HepG2 (cell line): Measurements from ENCODE around the gene SHISA9. TPM values are rescaled to one million over a fixed set of nuclear protein-coding genes. Genes with fewer than 3 reads are reported as not detected.
A peak's percentile ranks its signal among the peaks of the same experiment; 100 is the strongest.

Experiments
- AKNA ChIP-seq: sonication (generic); formaldehyde crosslinking; IDR thresholded peaks from 2 replicates; pipeline ENCODE4 v1.4.0; 2020; ENCODE audit warnings: missing genetic modification reagents, borderline replicate concordance
- BCL3 ChIP-seq: sonication (generic); formaldehyde crosslinking; IDR thresholded peaks from 2 replicates; pipeline ENCODE4 v1.5.1; 2020; ENCODE audit warnings: mild to moderate bottlenecking, missing genetic modification reagents, moderate library complexity
- EEA1 ChIP-seq: sonication (generic); formaldehyde crosslinking; IDR thresholded peaks from 2 replicates; pipeline ENCODE4 v1.5.1; 2020; ENCODE audit warnings: mild to moderate bottlenecking, missing genetic modification reagents, borderline replicate concordance
- HNF4A ChIP-seq: sonication (generic); formaldehyde crosslinking; IDR thresholded peaks from 2 replicates; pipeline ENCODE4 v1.4.0; 2020; ENCODE audit warnings: missing genetic modification reagents
- KDM4B ChIP-seq: sonication (generic); formaldehyde crosslinking; IDR thresholded peaks from 2 replicates; pipeline ENCODE4 v1.4.0; 2020; ENCODE audit warnings: missing genetic modification reagents
- KMT2B ChIP-seq: IDR thresholded peaks from 2 replicates; pipeline ENCODE4 v1.6.1; 2016; ENCODE audit warnings: missing genetic modification reagents, missing compliant biosample characterization
- PATZ1 ChIP-seq: sonication (generic); formaldehyde crosslinking; IDR thresholded peaks from 2 replicates; pipeline ENCODE4 v1.4.0; 2020; ENCODE audit warnings: missing genetic modification reagents
- POLR2G ChIP-seq: fragments of 200-400 bp; formaldehyde crosslinking; IDR thresholded peaks from 2 replicates; pipeline ENCODE4 v1.6.1; 2018; ENCODE audit warnings: mild to moderate bottlenecking, low read depth, low read length, moderate library complexity
- ZBTB25 ChIP-seq: IDR thresholded peaks from 2 replicates; pipeline ENCODE4 v1.6.1; 2018; ENCODE audit warnings: missing genetic modification reagents
- ZBTB4 ChIP-seq: sonication (generic); formaldehyde crosslinking; IDR thresholded peaks from 2 replicates; pipeline ENCODE4 v1.4.0; 2020; ENCODE audit warnings: missing genetic modification reagents, mild to moderate bottlenecking, borderline replicate concordance
- ZNF143 ChIP-seq: sonication (generic); formaldehyde crosslinking; IDR thresholded peaks from 2 replicates; pipeline ENCODE4 v1.4.0; 2020; ENCODE audit warnings: missing genetic modification reagents
- ZSCAN21 ChIP-seq: sonication (generic); formaldehyde crosslinking; IDR thresholded peaks from 2 replicates; pipeline ENCODE4 v1.8.0; 2022; ENCODE audit warnings: mild to moderate bottlenecking, missing genetic modification reagents, moderate library complexity, borderline replicate concordance
- ZUFSP ChIP-seq: sonication (generic); formaldehyde crosslinking; IDR thresholded peaks from 2 replicates; pipeline ENCODE4 v1.9.0; 2021; ENCODE audit warnings: missing genetic modification reagents, mild to moderate bottlenecking, borderline replicate concordance
- polyA plus RNA-seq, 8 experiments: library from polyadenylated mRNA; depleted of rRNA in 3 of 8; stranded (reverse) in 7 of 8; unstranded in 1 of 8; fragments of >200 nt; fragmentation: Illumina TruSeq in 4 of 8; extraction: Trizol in 4 of 8; gene quantifications; 2 replicates each; pipeline versions ENCODE4 v1.2.1 to v1.2.3, GENCODE V29; 2011 to 2016; ENCODE audit warnings: low read depth in 4 of 8, missing spikeins in 1 of 8, mixed read lengths in 1 of 8; ENCODE audit not compliant: insufficient read depth in 1 of 8
- total RNA-seq, 5 experiments: library from RNA; depleted of rRNA; stranded (reverse); fragments of >200 nt; fragmentation: Illumina TruSeq; extraction: Trizol; gene quantifications; 2 replicates each; pipeline ENCODE4 v1.2.3, GENCODE V29; 2016; ENCODE audit warnings: low read depth in 1 of 5

Gene SHISA9
- total and polyA plus RNA-seq, 2 of the 13 experiments (the other 11 are each of a cell fraction or from before 2014, with no cell fraction given), result 0.01 TPM; not detected in 1

- TF ChIP-seq EEA1 (CRISPR knock-in tag) (no peak), ZNF143 (no peak), BCL3 (CRISPR knock-in tag) (peak; percentile 88), ZBTB4 (CRISPR knock-in tag) (peak; percentile 97), KMT2B (CRISPR knock-in tag) (peak; percentile 67; the same call in 1 of the 2 replicates), POLR2G (no peak), HNF4A (CRISPR knock-in tag) (peak; percentile 100), KDM4B (CRISPR knock-in tag) (peak; percentile 92; the same call in 1 of the 2 replicates), PATZ1 (CRISPR knock-in tag) (peak; percentile 95), ZUFSP (CRISPR knock-in tag) (no peak), ZSCAN21 (CRISPR knock-in tag) (peak; percentile 74; the same call in 1 of the 2 replicates), ZBTB25 (CRISPR knock-in tag) (peak; percentile 82), AKNA (no peak)
Observed at GRCh38 chr16:13269905-13270528, 368.6 kb downstream of the SHISA9 start (continued).
